Stimulated activated CD8-positive, alpha-beta memory T cell treated with anti-CD3 and anti-CD28 coated beads, Interleukin-4, amount 100 ng/mL, for 24 hours (primary cell): Measurements from ENCODE around the gene CALN1.
"Not testable (repeated sequence)": the region's sequence is repeated elsewhere in the genome, so short reads cannot be mapped to it uniquely, and the experiment has no call there.

ENCODE experiments used
- DNase-seq: peaks from one replicate; pipeline ENCODE4 v3.0.0-alpha.2; 2020; ENCODE audit warnings: low read depth

Gene CALN1

GRCh38 chr7:71974611-71975010 lies 437.5 kb downstream of the CALN1 start:
- no peak for DNase-seq

GRCh38 chr7:71972534-71972933 lies 439.6 kb downstream of the CALN1 start:
- no peak for DNase-seq

- DNase-seq: no peak
Observed at GRCh38 chr7:71970725-71971124, 441.4 kb downstream of the CALN1 start.

GRCh38 chr7:71962636-71963035 lies 449.5 kb downstream of the CALN1 start:
- no peak for DNase-seq

GRCh38 chr7:71961283-71961682 lies 450.9 kb downstream of the CALN1 start:
- no peak for DNase-seq

GRCh38 chr7:71942115-71942514 lies 470.0 kb downstream of the CALN1 start:
- no peak for DNase-seq

- DNase-seq: no peak
Observed at GRCh38 chr7:71937840-71938371, 474.2 kb downstream of the CALN1 start.

- no peak for DNase-seq
Observed at GRCh38 chr7:71935674-71936073, 476.5 kb downstream of the CALN1 start.

- DNase-seq: no peak
Observed at GRCh38 chr7:71933426-71933825, 478.7 kb downstream of the CALN1 start.

- no peak for DNase-seq
Observed at GRCh38 chr7:71925663-71926062, 486.5 kb downstream of the CALN1 start.

- not testable (repeated sequence) for DNase-seq
Observed at GRCh38 chr7:71914204-71914603, 497.9 kb downstream of the CALN1 start.

- no peak for DNase-seq
Observed at GRCh38 chr7:71912476-71912875, 499.7 kb downstream of the CALN1 start.

- no peak for DNase-seq
Observed at GRCh38 chr7:71911051-71911450, 501.1 kb downstream of the CALN1 start.

GRCh38 chr7:71905821-71906220 lies 506.3 kb downstream of the CALN1 start:
- DNase-seq: no peak

- DNase-seq: no peak
Observed at GRCh38 chr7:71904484-71904883, 507.7 kb downstream of the CALN1 start.

- no peak for DNase-seq
Observed at GRCh38 chr7:71900556-71900955, 511.6 kb downstream of the CALN1 start.

GRCh38 chr7:71896535-71896934 lies 515.6 kb downstream of the CALN1 start:
- no peak for DNase-seq

GRCh38 chr7:71886046-71886445 lies 526.1 kb downstream of the CALN1 start:
- DNase-seq: no peak

- DNase-seq: no peak
Observed at GRCh38 chr7:71885487-71885886, 526.7 kb downstream of the CALN1 start.

- no peak for DNase-seq
Observed at GRCh38 chr7:71883415-71883814, 528.7 kb downstream of the CALN1 start.

- no peak for DNase-seq
Observed at GRCh38 chr7:71871446-71871845, 540.7 kb downstream of the CALN1 start.

- no peak for DNase-seq
Observed at GRCh38 chr7:71870812-71871211, 541.3 kb downstream of the CALN1 start.

GRCh38 chr7:71868797-71869196 lies 543.3 kb downstream of the CALN1 start:
- DNase-seq: no peak

- DNase-seq: no peak
Observed at GRCh38 chr7:71867626-71868025, 544.5 kb downstream of the CALN1 start.

- no peak for DNase-seq
Observed at GRCh38 chr7:71865172-71865571, 547.0 kb downstream of the CALN1 start.
